Liver (tissue), 9 donors: ENCODE data around the gene KRT28. TPM values are rescaled to one million over a fixed set of nuclear protein-coding genes. Genes with fewer than 3 reads are reported as not detected.
"Not testable (repeated sequence)": the region's sequence is repeated elsewhere in the genome, so short reads cannot be mapped to it uniquely, and the experiment has no call there.

Experiments
- DNase-seq: peaks from one replicate; pipeline ENCODE4 v3.0.0-alpha.2; 2017; ENCODE audit warnings: low spot score
- H3K27ac ChIP-seq, 2 donors: one replicate each; pipeline ENCODE4 v1.7.0; 2013; ENCODE audit warnings: inconsistent platforms in 2 of 2, low read length in 2 of 2, control low read depth in 1 of 2, low read depth in 1 of 2, mild to moderate bottlenecking in 1 of 2
- H3K27me3 ChIP-seq, 4 donors: one replicate each; pipeline versions ENCODE4 v1.6.1 to v1.7.0; 2013; ENCODE audit warnings: low read length in 3 of 4, inconsistent platforms in 1 of 4, mild to moderate bottlenecking in 1 of 4, moderate library complexity in 1 of 4; ENCODE audit not compliant: control insufficient read depth in 4 of 4, insufficient read depth in 4 of 4
- H3K36me3 ChIP-seq, 4 donors: one replicate each; pipeline versions ENCODE4 v1.6.1 to v1.7.0; 2013; ENCODE audit warnings: low read length in 3 of 4, mild to moderate bottlenecking in 3 of 4, low read depth in 1 of 4, moderate library complexity in 1 of 4; ENCODE audit not compliant: control insufficient read depth in 4 of 4, insufficient read depth in 3 of 4
- H3K4me1 ChIP-seq, 4 donors: one replicate each; pipeline versions ENCODE4 v1.6.1 to v1.7.0; 2013; ENCODE audit warnings: low read length in 3 of 4, mild to moderate bottlenecking in 3 of 4, moderate library complexity in 1 of 4; ENCODE audit not compliant: control insufficient read depth in 4 of 4, insufficient read depth in 4 of 4
- H3K4me3 ChIP-seq, 3 donors: one replicate each; pipeline versions ENCODE4 v1.6.1 to v1.7.0; 2013; ENCODE audit warnings: low read length in 3 of 3, control low read depth in 1 of 3, low read depth in 1 of 3, mild to moderate bottlenecking in 1 of 3
- H3K9ac ChIP-seq, 2 donors: one replicate each; pipeline ENCODE4 v1.7.0; 2013; ENCODE audit warnings: low read length in 2 of 2, mild to moderate bottlenecking in 2 of 2, moderate library complexity in 2 of 2, control low read depth in 1 of 2, low read depth in 1 of 2
- H3K9me3 ChIP-seq, 4 donors: one replicate each; pipeline versions ENCODE4 v1.6.1 to v1.7.0; 2013; ENCODE audit warnings: low read length in 3 of 4; ENCODE audit not compliant: control insufficient read depth in 4 of 4
- ATF3 ChIP-seq: IDR thresholded peaks from 2 replicates; pipeline ENCODE4 v1.6.1; 2016; ENCODE audit warnings: antibody characterized with exemption
- CTCF ChIP-seq: fragments of 150-350 bp; IDR thresholded peaks from 2 replicates; pipeline ENCODE4 v1.5.1; 2017; ENCODE audit warnings: improper control_type of control experiment, low read depth, low read length; ENCODE audit not compliant: missing input control
- EGR1 ChIP-seq, 2 donors: IDR thresholded peaks; 2 replicates each; pipeline ENCODE4 v1.6.1; 2016 to 2018; ENCODE audit warnings: antibody characterized with exemption in 2 of 2, low read depth in 2 of 2
- FOXA1 ChIP-seq: IDR thresholded peaks from 2 replicates; pipeline ENCODE4 v1.6.1; 2016; ENCODE audit warnings: antibody characterized with exemption
- FOXA2 ChIP-seq: IDR thresholded peaks from 2 replicates; pipeline ENCODE4 v1.6.1; 2016; ENCODE audit warnings: antibody characterized with exemption
- GABPA ChIP-seq, 2 donors: IDR thresholded peaks in 1 of 2; conservative IDR thresholded peaks in 1 of 2; 2 replicates each; pipeline ENCODE4 v1.6.1; 2016; ENCODE audit warnings: antibody characterized with exemption in 2 of 2, mild to moderate bottlenecking in 1 of 2, moderate library complexity in 1 of 2
- HNF4A ChIP-seq, 2 donors: conservative IDR thresholded peaks; 2 replicates each; pipeline ENCODE4 v1.6.1; 2016; ENCODE audit warnings: antibody characterized with exemption in 2 of 2, mild to moderate bottlenecking in 2 of 2
- HNF4G ChIP-seq: IDR thresholded peaks from 2 replicates; pipeline ENCODE4 v1.6.1; 2016; ENCODE audit warnings: antibody characterized with exemption
- JUND ChIP-seq, 2 donors: IDR thresholded peaks; 2 replicates each; pipeline ENCODE4 v1.6.1; 2016; ENCODE audit warnings: antibody characterized with exemption in 2 of 2
- NR2F2 ChIP-seq: IDR thresholded peaks from 2 replicates; pipeline ENCODE4 v1.6.1; 2016; ENCODE audit warnings: antibody characterized with exemption
- RAD21 ChIP-seq, 2 donors: IDR thresholded peaks; 2 replicates each; pipeline ENCODE4 v1.6.1; 2016; ENCODE audit warnings: antibody characterized with exemption in 2 of 2, mild to moderate bottlenecking in 2 of 2
- RXRA ChIP-seq, 2 donors: IDR thresholded peaks; 2 replicates each; pipeline ENCODE4 v1.6.1; 2017 to 2018; ENCODE audit warnings: antibody characterized with exemption in 2 of 2, mild to moderate bottlenecking in 1 of 2
- SP1 ChIP-seq: IDR thresholded peaks from 2 replicates; pipeline ENCODE4 v1.6.1; 2018; ENCODE audit warnings: antibody characterized with exemption, mild to moderate bottlenecking
- TAF1 ChIP-seq: conservative IDR thresholded peaks from 2 replicates; pipeline ENCODE4 v1.6.1; 2016; ENCODE audit warnings: antibody characterized with exemption, mild to moderate bottlenecking
- YY1 ChIP-seq: IDR thresholded peaks from 2 replicates; pipeline ENCODE4 v1.6.1; 2016; ENCODE audit warnings: antibody characterized with exemption, mild to moderate bottlenecking
- WGBS: extraction: QIAGEN DNeasy Blood & Tissue Kit; methylation state at CpG from one replicate; pipeline ENCODE4 v1.1.7; 2013; 5-methylcytosine and 5-hydroxymethylcytosine counted together
- polyA plus RNA-seq, 2 donors: library from polyadenylated mRNA; stranded (reverse) in 1 of 2; unstranded in 1 of 2; fragments of 200-250 nt in 1 of 2; fragments of >200 nt in 1 of 2; fragmentation: Nextera tagmentation in 1 of 2; extraction: Ambion mirVana in 1 of 2; gene quantifications; one replicate each; pipeline versions ENCODE4 v1.2.1 to v1.2.3, GENCODE V29; 2013 to 2015
- total RNA-seq, 2 donors: library from RNA; depleted of rRNA; stranded (reverse); fragments of >200 nt; gene quantifications; one replicate each; pipeline ENCODE4 v1.2.3, GENCODE V29; 2014
- TF ChIP-seq, protein P1 (sequence below): IDR thresholded peaks from 2 replicates; pipeline ENCODE4 v1.6.1; 2016; ENCODE audit warnings: antibody characterized with exemption
- TF ChIP-seq, protein P2 (sequence below): IDR thresholded peaks from 2 replicates; pipeline ENCODE4 v1.6.1; 2016; ENCODE audit warnings: antibody characterized with exemption
- donor health status: healthy.
- donor health status: healthy.
- donor health status: healthy.
- donor health status: healthy.
- donor health status: healthy.

The KRT28 gene
- total and polyA plus RNA-seq, 4 donors: not detected

GRCh38 chr17:40750391-40750790, 49.4 kb downstream of the KRT28 start:
- TF ChIP-seq FOXA1: no peak
- TF ChIP-seq TAF1: no peak
- TF ChIP-seq, protein P1, sequence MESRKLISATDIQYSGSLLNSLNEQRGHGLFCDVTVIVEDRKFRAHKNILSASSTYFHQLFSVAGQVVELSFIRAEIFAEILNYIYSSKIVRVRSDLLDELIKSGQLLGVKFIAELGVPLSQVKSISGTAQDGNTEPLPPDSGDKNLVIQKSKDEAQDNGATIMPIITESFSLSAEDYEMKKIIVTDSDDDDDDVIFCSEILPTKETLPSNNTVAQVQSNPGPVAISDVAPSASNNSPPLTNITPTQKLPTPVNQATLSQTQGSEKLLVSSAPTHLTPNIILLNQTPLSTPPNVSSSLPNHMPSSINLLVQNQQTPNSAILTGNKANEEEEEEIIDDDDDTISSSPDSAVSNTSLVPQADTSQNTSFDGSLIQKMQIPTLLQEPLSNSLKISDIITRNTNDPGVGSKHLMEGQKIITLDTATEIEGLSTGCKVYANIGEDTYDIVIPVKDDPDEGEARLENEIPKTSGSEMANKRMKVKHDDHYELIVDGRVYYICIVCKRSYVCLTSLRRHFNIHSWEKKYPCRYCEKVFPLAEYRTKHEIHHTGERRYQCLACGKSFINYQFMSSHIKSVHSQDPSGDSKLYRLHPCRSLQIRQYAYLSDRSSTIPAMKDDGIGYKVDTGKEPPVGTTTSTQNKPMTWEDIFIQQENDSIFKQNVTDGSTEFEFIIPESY: no peak
- no peak for TF ChIP-seq JUND (IDR thresholded peaks at IDR 0.05)
- TF ChIP-seq YY1: no peak
- no peak for TF ChIP-seq RAD21 (IDR thresholded peaks at IDR 0.05)
- TF ChIP-seq GABPA (IDR thresholded peaks at IDR 0.05 in 1 of 2, conservative IDR thresholded peaks at IDR 0.05 in 1 of 2): no peak
- TF ChIP-seq EGR1 (IDR thresholded peaks at IDR 0.05; ENCODE audit: low read depth in 2 of 2): no peak
- TF ChIP-seq NR2F2: no peak
- no peak for TF ChIP-seq RXRA (IDR thresholded peaks at IDR 0.05)
- TF ChIP-seq HNF4A (conservative IDR thresholded peaks at IDR 0.05): no peak
- no peak for TF ChIP-seq SP1
- TF ChIP-seq, protein P2, sequence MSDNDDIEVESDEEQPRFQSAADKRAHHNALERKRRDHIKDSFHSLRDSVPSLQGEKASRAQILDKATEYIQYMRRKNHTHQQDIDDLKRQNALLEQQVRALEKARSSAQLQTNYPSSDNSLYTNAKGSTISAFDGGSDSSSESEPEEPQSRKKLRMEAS: no peak
- TF ChIP-seq ATF3: no peak
- TF ChIP-seq HNF4G: no peak
- no peak for TF ChIP-seq FOXA2
- TF ChIP-seq CTCF: no peak
- H3K9ac ChIP-seq: no peak overlapping the region
- H3K27me3 ChIP-seq: no peaks in the 10 kb centered on the region
- H3K4me3 ChIP-seq: no peak overlapping the region
- no peaks in the 10 kb centered on the region for H3K36me3 ChIP-seq
- 84% methylated on average over 6 of the region's 6 CpGs for WGBS
- peaks cover 0 to 4% (median 0%) of the 10 kb centered on the region in 4 donors for H3K9me3 ChIP-seq
- H3K27ac ChIP-seq: no peak overlapping the region
- DNase-seq: no peak
- H3K4me1 ChIP-seq: no peaks in the 10 kb centered on the region

DNA sequence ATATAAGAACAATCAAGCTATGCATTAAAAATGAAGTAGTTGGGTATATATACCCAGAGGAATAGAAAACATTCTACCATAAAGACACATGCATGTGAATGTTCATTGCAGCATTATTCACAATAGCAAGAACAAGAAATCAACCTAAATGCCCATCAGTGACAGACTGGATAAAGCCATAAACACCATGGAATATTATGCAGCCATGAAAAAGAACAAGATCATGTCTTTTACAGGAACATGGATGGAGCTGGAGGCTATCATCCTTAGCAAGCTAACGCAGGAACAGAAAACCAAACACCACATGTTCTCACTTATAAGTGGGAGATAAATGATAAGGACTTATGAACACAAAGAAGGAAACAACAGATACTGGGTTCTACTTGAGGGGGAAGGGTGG, 51.1 kb downstream of the KRT28 start:
- not testable (repeated sequence) for H3K36me3 ChIP-seq, H3K27ac ChIP-seq, H3K27me3 ChIP-seq, H3K4me1 ChIP-seq, DNase-seq, H3K9ac ChIP-seq, H3K4me3 ChIP-seq, H3K9me3 ChIP-seq
- WGBS: 71% methylated on average over 1 of the region's 1 CpG

Other genes with a start within 250 kb of the KRT28 start
- gene CCR7, start 234.5 kb downstream of the KRT28 start, total RNA-seq: under 1 TPM; 0.08 to 0.89 TPM
- under 1 TPM; 0.16 to 0.40 TPM for gene CCR7, start 234.5 kb downstream of the KRT28 start, polyA plus RNA-seq
- 10 to 100 TPM; 33.8 to 38.9 TPM for gene SMARCE1, start 152.1 kb downstream of the KRT28 start, total RNA-seq
- gene SMARCE1, start 152.1 kb downstream of the KRT28 start, polyA plus RNA-seq: 10 to 100 TPM; 25.0 to 40.8 TPM
- 1 to 10 TPM; 2.7 to 5.6 TPM for gene KRT222, start 134.8 kb downstream of the KRT28 start, total RNA-seq
- 1 to 10 TPM; 1.9 to 3.1 TPM for gene KRT222, start 134.8 kb downstream of the KRT28 start, polyA plus RNA-seq
- not detected for gene KRT24, start 96.2 kb downstream of the KRT28 start, total RNA-seq
- gene KRT24, start 96.2 kb downstream of the KRT28 start, polyA plus RNA-seq: not detected
- not detected for gene KRT25, start 44.6 kb downstream of the KRT28 start, total RNA-seq
- gene KRT25, start 44.6 kb downstream of the KRT28 start, polyA plus RNA-seq: not detected
- gene KRT26, start 27.8 kb downstream of the KRT28 start, total RNA-seq: not detected
- not detected for gene KRT26, start 27.8 kb downstream of the KRT28 start, polyA plus RNA-seq
- not detected for gene KRT27, start 17.4 kb downstream of the KRT28 start, total RNA-seq
- not detected for gene KRT27, start 17.4 kb downstream of the KRT28 start, polyA plus RNA-seq
- 1 to 10 TPM; 1.6 to 3.4 TPM for gene KRT10, start 22.7 kb upstream of the KRT28 start, total RNA-seq
- gene KRT10, start 22.7 kb upstream of the KRT28 start, polyA plus RNA-seq: 10 to 100 TPM; 10.8 to 52.5 TPM
- gene KRT12, start 67.3 kb upstream of the KRT28 start, total RNA-seq: not detected
- not detected for gene KRT12, start 67.3 kb upstream of the KRT28 start, polyA plus RNA-seq
- not detected for gene KRT20, start 85.3 kb upstream of the KRT28 start, total RNA-seq
- gene KRT20, start 85.3 kb upstream of the KRT28 start, polyA plus RNA-seq: not detected
- 1 to 10 TPM in 1 of 2 donors, under 1 TPM in 1; 0.09 to 1.3 TPM for gene KRT23, start 137.7 kb upstream of the KRT28 start, total RNA-seq
- gene KRT23, start 137.7 kb upstream of the KRT28 start, polyA plus RNA-seq: under 1 TPM in 1 of 2 donors, not detected in 1; 0.24 TPM
- not detected for gene KRT39, start 167.0 kb upstream of the KRT28 start, total RNA-seq
- not detected for gene KRT39, start 167.0 kb upstream of the KRT28 start, polyA plus RNA-seq
- not detected for gene KRT40, start 184.4 kb upstream of the KRT28 start, total RNA-seq
- gene KRT40, start 184.4 kb upstream of the KRT28 start, polyA plus RNA-seq: not detected
- not detected for gene KRTAP3-3, start 194.2 kb upstream of the KRT28 start, total RNA-seq
- not detected for gene KRTAP3-3, start 194.2 kb upstream of the KRT28 start, polyA plus RNA-seq
- not detected for gene KRTAP3-2, start 199.9 kb upstream of the KRT28 start, total RNA-seq
- gene KRTAP3-2, start 199.9 kb upstream of the KRT28 start, polyA plus RNA-seq: not detected
- gene KRTAP3-1, start 209.2 kb upstream of the KRT28 start, total RNA-seq: not detected
- not detected for gene KRTAP3-1, start 209.2 kb upstream of the KRT28 start, polyA plus RNA-seq
- gene KRTAP1-5, start 227.2 kb upstream of the KRT28 start, total RNA-seq: not detected
- gene KRTAP1-5, start 227.2 kb upstream of the KRT28 start, polyA plus RNA-seq: not detected
- not detected for gene KRTAP1-4, start 230.2 kb upstream of the KRT28 start, total RNA-seq
- not detected for gene KRTAP1-4, start 230.2 kb upstream of the KRT28 start, polyA plus RNA-seq
- gene KRTAP1-3, start 234.9 kb upstream of the KRT28 start, total RNA-seq: not detected
- not detected for gene KRTAP1-3, start 234.9 kb upstream of the KRT28 start, polyA plus RNA-seq
- not detected for gene KRTAP1-1, start 241.5 kb upstream of the KRT28 start, total RNA-seq
- not detected for gene KRTAP1-1, start 241.5 kb upstream of the KRT28 start, polyA plus RNA-seq
- gene KRTAP2-1, start 247.4 kb upstream of the KRT28 start, total RNA-seq: not detected
- not detected for gene KRTAP2-1, start 247.4 kb upstream of the KRT28 start, polyA plus RNA-seq